ENCODE data around the gene FFAR4.

The FFAR4 gene

GRCh38 chr10:93573924-93574323 lies 7.5 kb downstream of the FFAR4 start:
- Histone ChIP-seq H3K4me3 (ENCODE audit: low read depth, low read length) (no peak overlapping the region), H3K27me3 (ENCODE audit: control insufficient read depth, insufficient read depth, low read length) (peaks cover 55% of the 10 kb centered on the region), H3K9me3 (ENCODE audit: control insufficient read depth, insufficient read depth, low read length) (no peaks in the 10 kb centered on the region), H3K36me3 (ENCODE audit: control insufficient read depth, insufficient read depth, low read length) (no peaks in the 10 kb centered on the region), H3K9ac (ENCODE audit: low read depth, low read length) (no peak overlapping the region), H3K4me1 (ENCODE audit: control insufficient read depth, insufficient read depth, low read length) (no peaks in the 10 kb centered on the region)

GRCh38 chr10:93576888-93577287 lies 10.4 kb downstream of the FFAR4 start:
- Histone ChIP-seq H3K36me3 (ENCODE audit: control insufficient read depth, insufficient read depth, low read length) (no peaks in the 10 kb centered on the region), H3K4me3 (ENCODE audit: low read depth, low read length) (no peak overlapping the region), H3K27me3 (ENCODE audit: control insufficient read depth, insufficient read depth, low read length) (peaks cover 25% of the 10 kb centered on the region), H3K4me1 (ENCODE audit: control insufficient read depth, insufficient read depth, low read length) (no peaks in the 10 kb centered on the region), H3K9ac (ENCODE audit: low read depth, low read length) (no peak overlapping the region), H3K9me3 (ENCODE audit: control insufficient read depth, insufficient read depth, low read length) (no peaks in the 10 kb centered on the region)

- Histone ChIP-seq H3K4me3 (ENCODE audit: low read depth, low read length) (no peak overlapping the region), H3K36me3 (ENCODE audit: control insufficient read depth, insufficient read depth, low read length) (no peaks in the 10 kb centered on the region), H3K27me3 (ENCODE audit: control insufficient read depth, insufficient read depth, low read length) (peaks cover 19% of the 10 kb centered on the region), H3K4me1 (ENCODE audit: control insufficient read depth, insufficient read depth, low read length) (no peaks in the 10 kb centered on the region), H3K9me3 (ENCODE audit: control insufficient read depth, insufficient read depth, low read length) (no peaks in the 10 kb centered on the region), H3K9ac (ENCODE audit: low read depth, low read length) (no peak overlapping the region)
Measured at GRCh38 chr10:93577565-93577964, 11.1 kb downstream of the FFAR4 start.

- Histone ChIP-seq H3K4me1 (ENCODE audit: control insufficient read depth, insufficient read depth, low read length) (no peaks in the 10 kb centered on the region), H3K9me3 (ENCODE audit: control insufficient read depth, insufficient read depth, low read length) (no peaks in the 10 kb centered on the region), H3K27me3 (ENCODE audit: control insufficient read depth, insufficient read depth, low read length) (peaks cover 10% of the 10 kb centered on the region), H3K9ac (ENCODE audit: low read depth, low read length) (no peak overlapping the region), H3K36me3 (ENCODE audit: control insufficient read depth, insufficient read depth, low read length) (no peaks in the 10 kb centered on the region), H3K4me3 (ENCODE audit: low read depth, low read length) (no peak overlapping the region)
Measured at GRCh38 chr10:93579089-93579488, 12.6 kb downstream of the FFAR4 start.

- Histone ChIP-seq H3K4me3 (ENCODE audit: low read depth, low read length) (no peak overlapping the region), H3K4me1 (ENCODE audit: control insufficient read depth, insufficient read depth, low read length) (no peaks in the 10 kb centered on the region), H3K9ac (ENCODE audit: low read depth, low read length) (no peak overlapping the region), H3K9me3 (ENCODE audit: control insufficient read depth, insufficient read depth, low read length) (no peaks in the 10 kb centered on the region), H3K36me3 (ENCODE audit: control insufficient read depth, insufficient read depth, low read length) (no peaks in the 10 kb centered on the region), H3K27me3 (ENCODE audit: control insufficient read depth, insufficient read depth, low read length) (peaks cover 4% of the 10 kb centered on the region)
Measured at GRCh38 chr10:93579985-93580711, 13.7 kb downstream of the FFAR4 start.

- Histone ChIP-seq H3K9me3 (ENCODE audit: control insufficient read depth, insufficient read depth, low read length) (no peaks in the 10 kb centered on the region), H3K9ac (ENCODE audit: low read depth, low read length) (no peak overlapping the region), H3K4me1 (ENCODE audit: control insufficient read depth, insufficient read depth, low read length) (no peaks in the 10 kb centered on the region), H3K36me3 (ENCODE audit: control insufficient read depth, insufficient read depth, low read length) (no peaks in the 10 kb centered on the region), H3K4me3 (ENCODE audit: low read depth, low read length) (no peak overlapping the region), H3K27me3 (ENCODE audit: control insufficient read depth, insufficient read depth, low read length) (peaks cover 2% of the 10 kb centered on the region)
Measured at GRCh38 chr10:93580828-93581227, 14.4 kb downstream of the FFAR4 start.

- no peaks in the 10 kb centered on the region for H3K27me3 ChIP-seq (ENCODE audit: control insufficient read depth, insufficient read depth, low read length)
- H3K36me3 ChIP-seq (ENCODE audit: control insufficient read depth, insufficient read depth, low read length), result no peaks in the 10 kb centered on the region
- no peaks in the 10 kb centered on the region for H3K4me1 ChIP-seq (ENCODE audit: control insufficient read depth, insufficient read depth, low read length)
- no peak overlapping the region for H3K4me3 ChIP-seq (ENCODE audit: low read depth, low read length)
- H3K9me3 ChIP-seq (ENCODE audit: control insufficient read depth, insufficient read depth, low read length), result no peaks in the 10 kb centered on the region
- H3K9ac ChIP-seq (ENCODE audit: low read depth, low read length), result no peak overlapping the region
Measured at GRCh38 chr10:93584445-93584844, 18.0 kb downstream of the FFAR4 start.

- no peaks in the 10 kb centered on the region for H3K9me3 ChIP-seq (ENCODE audit: control insufficient read depth, insufficient read depth, low read length)
- H3K9ac ChIP-seq (ENCODE audit: low read depth, low read length), result no peak overlapping the region
- H3K4me3 ChIP-seq (ENCODE audit: low read depth, low read length), result no peak overlapping the region
- no peaks in the 10 kb centered on the region for H3K36me3 ChIP-seq (ENCODE audit: control insufficient read depth, insufficient read depth, low read length)
- H3K4me1 ChIP-seq (ENCODE audit: control insufficient read depth, insufficient read depth, low read length), result peaks cover 11% of the 10 kb centered on the region
- H3K27me3 ChIP-seq (ENCODE audit: control insufficient read depth, insufficient read depth, low read length), result peaks cover 2% of the 10 kb centered on the region
Measured at GRCh38 chr10:93589648-93590562, 23.4 kb downstream of the FFAR4 start.

GRCh38 chr10:93590638-93591037 lies 24.2 kb downstream of the FFAR4 start:
- Histone ChIP-seq H3K9ac (ENCODE audit: low read depth, low read length) (no peak overlapping the region), H3K27me3 (ENCODE audit: control insufficient read depth, insufficient read depth, low read length) (peaks cover 2% of the 10 kb centered on the region), H3K4me1 (ENCODE audit: control insufficient read depth, insufficient read depth, low read length) (peaks cover 11% of the 10 kb centered on the region), H3K4me3 (ENCODE audit: low read depth, low read length) (no peak overlapping the region), H3K36me3 (ENCODE audit: control insufficient read depth, insufficient read depth, low read length) (no peaks in the 10 kb centered on the region), H3K9me3 (ENCODE audit: control insufficient read depth, insufficient read depth, low read length) (no peaks in the 10 kb centered on the region)

GRCh38 chr10:93591065-93591808 lies 24.8 kb downstream of the FFAR4 start:
- Histone ChIP-seq H3K9me3 (ENCODE audit: control insufficient read depth, insufficient read depth, low read length) (no peaks in the 10 kb centered on the region), H3K4me1 (ENCODE audit: control insufficient read depth, insufficient read depth, low read length) (peaks cover 11% of the 10 kb centered on the region), H3K36me3 (ENCODE audit: control insufficient read depth, insufficient read depth, low read length) (no peaks in the 10 kb centered on the region), H3K27me3 (ENCODE audit: control insufficient read depth, insufficient read depth, low read length) (peaks cover 2% of the 10 kb centered on the region), H3K4me3 (ENCODE audit: low read depth, low read length) (no peak overlapping the region), H3K9ac (ENCODE audit: low read depth, low read length) (no peak overlapping the region)

- no peaks in the 10 kb centered on the region for H3K9me3 ChIP-seq (ENCODE audit: control insufficient read depth, insufficient read depth, low read length)
- H3K27me3 ChIP-seq (ENCODE audit: control insufficient read depth, insufficient read depth, low read length), result peaks cover 11% of the 10 kb centered on the region
- no peak overlapping the region for H3K9ac ChIP-seq (ENCODE audit: low read depth, low read length)
- H3K36me3 ChIP-seq (ENCODE audit: control insufficient read depth, insufficient read depth, low read length), result no peaks in the 10 kb centered on the region
- H3K4me1 ChIP-seq (ENCODE audit: control insufficient read depth, insufficient read depth, low read length), result peaks cover 11% of the 10 kb centered on the region
- no peak overlapping the region for H3K4me3 ChIP-seq (ENCODE audit: low read depth, low read length)
Measured at GRCh38 chr10:93593254-93593653, 26.8 kb downstream of the FFAR4 start.
